GM18502 (cell line): ENCODE measurements around the gene CCDC127.

ENCODE experiments used
- ATAC-seq: cut with Tn5 transposase; IDR thresholded peaks from one replicate; pipeline ENCODE4 v1.9.1; 2021; ENCODE audit warnings: mild to moderate bottlenecking; ENCODE audit not compliant: unreplicated experiment, poor library complexity

CCDC127 gene

DNA sequence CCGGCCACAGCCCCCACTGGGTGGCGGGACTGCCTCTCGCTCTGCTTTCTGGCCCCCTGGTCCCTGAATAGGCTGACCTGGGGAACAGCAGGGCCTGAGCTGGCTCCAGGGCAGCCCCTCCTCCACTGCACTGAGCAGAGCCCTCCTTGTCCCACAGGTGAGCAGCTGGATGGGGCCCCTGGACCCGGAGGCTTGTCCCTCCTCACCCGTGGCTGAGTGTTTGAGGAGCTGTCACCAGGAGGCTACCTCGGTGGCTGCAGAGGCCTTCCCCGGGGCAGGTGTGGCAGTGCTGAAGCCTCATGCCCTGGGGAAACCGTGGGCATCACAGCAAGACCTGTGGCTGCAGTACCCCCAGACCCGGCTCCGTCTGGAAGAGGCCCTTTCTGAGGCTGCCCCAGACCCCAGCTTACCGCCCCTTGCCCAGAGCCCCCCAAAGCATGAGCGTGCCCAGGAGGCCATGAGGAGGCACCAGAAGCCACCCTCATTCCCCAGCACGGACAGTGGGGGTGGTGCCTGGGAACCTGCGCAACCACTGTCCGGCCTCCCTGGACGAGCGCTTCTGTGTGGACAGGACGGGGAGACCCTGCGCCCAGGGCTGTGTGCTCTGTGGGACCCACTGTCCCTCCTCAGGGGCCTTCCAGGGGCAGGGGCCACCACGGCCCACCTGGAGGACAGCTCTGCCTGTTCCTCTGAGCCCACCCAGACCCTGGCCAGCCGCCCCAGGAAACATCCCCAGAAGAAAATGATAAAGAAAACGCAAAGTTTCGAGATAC lies 55.2 kb downstream of the CCDC127 start:
- ATAC-seq, result no peak

DNA sequence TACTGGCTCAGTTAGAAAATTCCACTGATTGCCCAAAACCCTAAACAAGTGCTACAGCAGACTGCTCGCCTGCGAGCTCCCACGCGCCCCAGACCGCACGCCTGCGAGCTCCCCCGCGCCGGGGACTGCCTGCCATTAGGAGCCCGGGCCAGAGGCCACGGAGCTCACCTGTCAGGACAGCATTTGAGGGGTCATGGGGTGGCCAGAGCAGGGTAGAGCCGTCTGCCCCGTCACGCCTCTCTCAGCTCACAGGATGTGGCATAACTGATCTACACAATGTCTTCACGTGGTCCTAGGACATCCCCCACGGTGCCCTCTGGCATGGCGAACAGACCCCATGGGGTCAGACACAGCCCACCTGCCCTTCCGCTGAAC lies 55.8 kb downstream of the CCDC127 start:
- ATAC-seq, result no peak

DNA sequence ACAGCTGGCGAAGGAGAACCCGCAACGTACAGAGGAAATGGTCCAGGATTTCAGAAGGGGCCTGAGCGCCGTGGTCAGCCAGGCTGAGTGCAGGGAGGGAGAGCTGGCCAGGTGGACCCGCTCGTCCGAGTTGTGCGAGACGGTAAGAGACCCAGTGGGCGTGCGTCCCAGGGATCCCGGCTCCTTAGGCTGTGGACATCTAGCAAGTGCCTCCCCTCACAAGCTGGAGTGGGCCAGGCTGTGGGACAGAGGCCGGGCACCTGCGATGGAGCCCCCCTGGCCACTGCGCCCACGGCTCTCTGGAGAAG lies 56.2 kb downstream of the CCDC127 start:
- no peak for ATAC-seq

DNA sequence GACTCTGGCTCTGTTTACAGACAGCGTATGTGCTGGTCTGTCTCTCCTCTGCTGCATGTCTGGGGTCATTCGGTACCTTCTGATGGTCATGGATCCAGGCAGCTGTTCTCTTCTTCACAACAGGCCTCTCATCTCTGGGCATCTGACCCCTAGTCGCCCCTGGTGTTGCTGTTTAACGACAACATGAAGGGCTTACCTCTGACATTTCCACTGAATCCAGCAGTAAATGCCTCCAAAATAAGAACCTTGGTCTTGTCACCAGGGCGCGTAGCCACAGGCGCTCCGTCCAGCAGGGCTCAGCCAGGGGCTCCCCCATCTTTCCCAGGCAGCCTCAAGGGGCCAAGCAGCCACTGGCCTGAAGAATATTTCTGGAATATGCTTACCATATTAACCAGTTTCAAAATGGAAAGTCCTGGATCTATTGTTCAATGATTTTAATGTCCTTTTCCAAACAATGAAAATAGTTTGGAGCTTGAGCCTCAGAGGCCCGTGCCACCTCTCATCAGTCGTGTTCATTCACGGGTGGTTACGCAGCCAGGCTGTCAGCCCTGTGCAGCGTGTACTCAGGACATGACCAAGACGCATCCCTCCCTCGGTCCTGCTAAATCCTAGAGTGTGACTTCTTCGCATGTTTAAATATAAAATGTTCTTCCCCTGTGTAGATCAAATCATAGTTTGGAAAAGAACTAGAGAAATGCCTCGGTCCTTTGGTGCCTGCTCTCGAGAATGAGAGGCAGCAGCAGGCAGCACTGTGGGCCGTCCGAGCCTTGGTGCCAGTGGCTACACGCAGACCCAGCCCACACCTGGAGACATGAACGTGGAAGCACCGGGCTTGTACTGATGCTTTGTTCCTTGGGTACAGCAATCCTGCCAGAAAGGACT lies 56.8 kb downstream of the CCDC127 start:
- no peak for ATAC-seq

DNA sequence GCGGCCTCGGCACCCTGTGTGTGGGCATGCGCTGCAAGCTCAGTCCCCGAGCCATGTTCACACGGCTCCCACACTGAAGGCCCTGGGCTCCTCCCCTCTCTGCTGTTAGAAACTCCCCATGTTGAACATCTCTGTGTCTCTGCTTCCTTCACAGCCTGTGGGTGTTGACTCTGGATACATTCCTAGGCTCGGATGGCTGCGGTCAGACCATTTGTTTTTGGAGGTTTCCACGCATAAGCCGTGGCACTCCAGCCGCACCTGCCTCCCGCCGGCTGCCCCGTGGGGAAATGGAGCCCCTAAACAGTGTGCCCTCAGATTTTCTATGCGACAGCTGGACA lies 57.8 kb downstream of the CCDC127 start:
- no peak for ATAC-seq

DNA sequence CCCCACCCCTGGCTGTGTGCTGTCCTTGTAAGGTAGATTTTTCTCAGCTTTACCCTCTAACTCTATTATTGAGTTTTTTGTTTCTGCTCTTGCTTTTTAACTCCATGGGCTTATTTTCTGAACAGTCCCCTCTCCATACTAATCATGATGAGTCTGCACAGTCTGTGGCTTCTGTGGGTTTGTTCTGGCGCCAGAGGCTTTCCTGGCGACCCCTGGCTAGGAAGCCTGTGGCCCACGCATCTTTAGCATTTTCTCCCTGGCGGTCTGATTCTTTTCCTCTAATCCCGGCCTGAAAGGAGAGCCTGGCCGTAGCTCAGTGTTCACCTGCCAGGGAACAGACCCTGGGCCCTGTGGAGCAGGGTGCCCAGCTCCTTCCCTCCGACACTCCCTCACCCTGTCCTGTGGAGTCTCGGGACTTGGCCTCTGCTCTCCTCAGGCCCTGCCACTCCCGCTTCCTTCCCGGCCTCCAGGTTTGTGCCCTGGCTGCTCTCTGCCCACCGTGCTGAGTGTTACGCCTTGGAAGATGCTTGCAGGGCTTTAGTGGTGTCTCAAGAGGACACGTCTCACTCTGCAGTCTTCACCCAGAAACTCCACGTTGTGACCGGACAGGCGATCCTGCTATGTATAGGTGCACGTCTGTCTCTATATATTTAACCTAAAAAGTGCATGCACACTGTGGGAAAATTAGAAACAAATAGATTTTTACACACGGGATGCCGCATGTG lies 58.3 kb downstream of the CCDC127 start:
- no peak for ATAC-seq

DNA sequence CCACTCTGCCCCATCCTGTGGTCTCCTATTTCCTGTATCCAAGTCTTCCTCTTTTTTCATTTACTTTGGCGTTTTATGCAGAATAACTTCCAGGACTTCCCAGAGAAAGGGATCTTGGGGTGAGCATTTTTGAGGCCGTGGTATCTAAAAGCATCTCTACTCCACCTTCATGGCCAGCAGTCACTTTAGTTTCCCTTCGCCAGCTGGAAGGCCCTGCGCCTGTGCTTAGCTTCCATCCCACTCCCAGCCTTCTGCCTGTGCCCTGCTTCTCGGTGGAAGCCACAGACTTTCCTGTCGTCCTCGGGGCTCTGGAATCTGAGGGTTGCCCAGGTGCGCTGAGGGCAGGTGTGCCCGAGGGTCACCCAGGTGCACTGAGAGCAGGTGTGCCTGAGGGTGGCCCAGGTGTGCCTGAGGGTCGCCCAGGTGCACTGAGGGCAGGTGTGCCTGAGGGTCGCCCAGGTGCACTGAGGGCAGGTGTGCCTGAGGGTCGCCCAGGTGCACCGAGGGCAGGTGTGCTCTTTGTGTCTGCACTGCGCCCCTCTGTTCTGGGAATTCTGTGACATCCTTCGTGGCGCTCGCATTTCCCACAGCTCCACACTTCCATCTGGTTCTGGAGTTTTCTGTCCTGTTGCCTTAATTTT lies 59.0 kb downstream of the CCDC127 start:
- no peak for ATAC-seq

DNA sequence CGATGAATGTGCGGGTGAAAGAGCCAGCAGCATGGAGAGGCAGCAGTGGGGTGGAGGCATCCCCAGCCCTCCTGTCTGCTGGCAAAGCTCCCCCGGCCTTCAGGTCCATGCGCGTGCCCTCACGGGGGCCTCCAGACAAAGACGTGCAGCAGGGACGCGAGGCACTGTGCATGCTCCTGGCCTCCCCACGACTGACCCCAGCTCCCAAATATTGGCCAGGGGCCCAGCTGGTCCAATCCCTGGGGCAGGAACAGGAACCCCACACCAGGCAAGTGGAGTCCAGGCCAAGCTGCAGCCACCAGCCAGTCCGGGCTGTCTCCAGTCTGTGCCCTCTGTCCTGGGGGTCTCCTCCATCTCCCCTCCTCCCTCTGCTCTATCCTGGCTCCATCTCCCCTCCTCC lies 60.2 kb downstream of the CCDC127 start:
- ATAC-seq, result no peak

DNA sequence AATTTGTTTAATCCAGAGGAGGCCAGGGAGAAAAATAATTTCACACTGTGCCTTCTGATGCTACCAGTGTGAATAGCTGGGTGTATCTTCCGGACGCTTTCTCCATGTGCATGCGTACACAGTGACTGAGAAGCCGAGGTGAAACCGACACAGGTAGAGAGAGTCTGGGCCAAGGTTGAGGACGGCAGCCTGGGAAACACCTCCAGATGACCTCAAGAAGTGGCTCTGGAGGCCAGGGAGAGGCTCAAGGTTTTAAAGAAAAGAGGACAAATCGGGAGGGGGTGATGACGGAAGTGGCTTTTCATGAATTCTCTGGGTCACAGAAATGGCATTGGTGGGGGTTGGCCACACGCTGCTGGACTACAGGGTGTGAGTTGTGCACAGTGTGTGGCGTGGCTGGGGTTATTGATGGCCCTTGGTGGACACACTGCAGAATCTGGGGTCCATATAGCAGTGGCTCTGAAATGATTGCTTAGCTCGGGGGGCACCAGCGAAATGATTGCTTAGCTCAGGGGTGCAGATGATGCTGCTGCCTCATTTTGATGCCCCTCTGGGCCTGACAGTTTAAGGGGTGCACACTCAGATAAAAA lies 60.7 kb downstream of the CCDC127 start:
- ATAC-seq, result no peak

DNA sequence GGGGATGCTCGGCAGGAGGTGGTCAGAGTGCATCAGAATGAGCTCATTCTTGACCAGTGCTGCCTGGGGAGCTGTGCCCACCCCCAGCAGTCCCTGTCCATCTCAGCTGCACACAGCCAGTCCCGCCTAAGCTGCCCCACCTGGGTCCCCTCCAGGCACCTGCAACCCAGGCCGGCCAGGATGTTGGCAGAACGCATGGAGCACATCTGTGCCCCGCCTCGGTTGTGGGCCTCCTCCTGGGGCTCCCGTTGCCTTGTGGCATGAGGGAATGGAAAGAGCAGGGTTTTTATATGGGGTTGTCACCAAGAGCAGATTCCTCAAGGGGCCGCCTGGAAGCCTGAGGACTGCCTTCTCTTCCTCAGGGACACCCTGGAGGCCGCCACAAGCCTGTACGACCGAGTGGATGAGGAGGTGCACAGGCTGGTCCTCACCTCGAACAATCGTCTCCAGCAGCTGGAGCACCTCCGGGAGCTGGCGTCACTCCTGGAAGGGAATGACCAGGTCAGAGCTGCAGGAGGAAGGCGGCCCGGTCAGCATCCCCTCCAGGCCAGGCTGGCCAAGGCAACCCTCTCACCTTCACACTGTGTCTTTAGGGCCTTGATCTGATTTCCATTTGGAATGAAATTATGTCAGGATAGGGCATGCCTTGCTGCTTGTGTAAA lies 61.4 kb downstream of the CCDC127 start:
- no peak for ATAC-seq

DNA sequence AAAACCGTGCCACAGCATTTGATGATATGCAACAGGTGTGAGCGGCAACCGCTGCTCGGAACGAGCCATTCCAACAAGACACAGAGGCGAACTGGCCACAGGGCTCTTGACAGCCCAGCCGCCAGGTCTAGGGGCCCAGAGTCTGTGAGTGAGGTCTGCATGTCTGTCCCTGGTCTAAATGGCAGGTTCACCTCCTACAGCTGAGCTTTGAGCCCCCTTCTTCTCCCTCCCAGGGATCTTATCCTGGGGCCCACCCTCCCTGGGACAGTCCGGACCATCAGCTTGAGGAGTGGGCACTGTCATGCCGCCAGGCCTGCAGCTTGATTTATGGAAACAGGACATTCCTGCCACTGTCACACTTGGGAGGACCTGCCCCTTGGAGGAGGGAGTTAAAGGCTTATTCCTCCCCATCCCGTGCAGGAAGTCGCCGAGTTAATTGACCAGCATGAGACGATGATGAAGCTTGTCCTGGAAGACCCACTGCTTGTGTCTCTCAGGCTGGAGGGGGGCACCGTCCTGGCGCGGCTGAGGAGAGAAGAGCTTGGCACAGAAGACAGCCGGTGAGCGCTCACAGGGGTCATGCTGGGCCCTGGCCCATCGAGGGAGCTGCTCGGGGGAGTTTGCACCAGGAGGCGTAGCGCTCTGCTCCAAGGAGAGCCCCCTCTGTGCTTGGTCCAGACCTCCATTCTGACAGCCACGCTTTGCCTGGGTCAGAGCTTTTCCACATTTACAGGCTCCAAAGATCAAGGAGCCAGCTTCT lies 62.1 kb downstream of the CCDC127 start:
- no peak for ATAC-seq

DNA sequence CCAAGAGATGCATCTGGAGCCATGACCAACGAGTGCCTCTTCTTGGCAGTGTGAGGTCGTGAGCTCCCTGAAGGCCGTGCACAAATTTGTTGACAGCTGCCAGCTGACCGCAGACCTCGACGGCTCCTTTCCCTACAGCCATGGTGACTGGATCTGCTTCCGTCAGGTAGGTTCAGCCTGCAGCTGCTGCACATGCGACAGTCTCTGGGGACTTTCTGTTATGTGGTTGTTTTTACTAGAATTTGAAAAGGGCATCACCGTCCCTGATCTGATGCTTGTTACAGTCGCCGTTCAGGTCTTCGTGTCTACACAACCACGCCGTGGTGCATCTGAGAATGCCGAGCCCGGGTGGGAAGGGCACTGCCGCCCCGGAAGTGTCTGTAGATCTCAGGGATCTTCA lies 63.1 kb downstream of the CCDC127 start:
- ATAC-seq, result no peak

DNA sequence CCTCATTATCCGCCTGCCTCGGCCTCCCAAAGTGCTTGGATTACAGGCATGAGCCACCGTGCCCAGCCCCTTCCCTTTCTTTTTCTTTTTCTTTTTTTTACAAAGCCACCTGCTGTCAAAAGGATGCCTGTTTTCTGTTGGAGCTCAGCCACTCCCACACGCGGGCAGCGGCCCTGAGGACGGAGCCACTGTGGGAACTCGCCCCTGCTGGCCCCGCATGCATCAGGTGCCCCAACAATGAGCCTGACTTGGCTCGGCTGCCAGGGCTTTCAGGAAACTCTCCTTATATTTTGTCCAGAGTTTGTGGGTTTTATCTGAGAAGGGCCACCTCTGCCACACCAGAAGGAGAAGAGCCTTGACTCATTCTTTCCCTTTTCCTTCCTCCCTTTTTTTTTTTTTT lies 63.7 kb downstream of the CCDC127 start:
- ATAC-seq, result no peak

DNA sequence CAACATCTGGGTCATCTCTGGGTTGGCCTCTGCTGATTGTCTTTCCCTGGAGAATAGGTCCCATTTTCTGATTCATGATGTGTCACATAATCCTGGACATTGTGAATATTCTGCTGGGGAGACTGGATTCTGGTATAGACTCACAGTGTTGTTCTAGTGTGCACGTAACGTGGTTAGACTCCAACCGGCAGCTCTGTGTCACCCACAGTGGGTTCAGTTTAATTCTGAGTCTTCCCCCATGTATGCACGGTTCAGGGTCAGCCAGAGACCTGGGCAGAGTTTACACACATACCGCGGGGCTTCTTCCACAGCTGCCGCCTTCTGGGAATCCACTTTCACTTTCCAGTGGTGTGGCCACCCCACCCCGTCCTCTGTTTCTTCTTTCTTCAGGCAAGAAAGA lies 64.7 kb downstream of the CCDC127 start:
- ATAC-seq, result no peak

DNA sequence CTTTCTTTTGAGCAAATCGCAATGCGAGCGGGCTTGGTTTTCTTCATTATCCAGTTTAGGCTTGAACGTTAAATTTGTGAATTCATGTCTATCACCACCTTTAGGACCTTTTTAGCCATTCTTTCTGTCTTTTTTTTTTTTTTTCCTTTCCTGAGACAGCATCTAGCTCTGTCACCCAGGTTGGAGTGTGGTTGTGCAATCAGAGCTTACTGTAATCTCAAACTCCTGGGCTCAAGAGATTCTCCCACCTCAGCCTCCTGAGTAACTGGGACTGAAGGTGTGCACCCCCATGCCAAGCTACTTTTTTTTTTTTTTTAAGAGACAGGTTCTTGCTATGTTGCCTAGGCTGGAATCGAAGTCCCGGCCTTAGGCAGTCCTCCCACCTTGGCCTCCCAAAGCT lies 65.9 kb downstream of the CCDC127 start:
- ATAC-seq, result no peak

DNA sequence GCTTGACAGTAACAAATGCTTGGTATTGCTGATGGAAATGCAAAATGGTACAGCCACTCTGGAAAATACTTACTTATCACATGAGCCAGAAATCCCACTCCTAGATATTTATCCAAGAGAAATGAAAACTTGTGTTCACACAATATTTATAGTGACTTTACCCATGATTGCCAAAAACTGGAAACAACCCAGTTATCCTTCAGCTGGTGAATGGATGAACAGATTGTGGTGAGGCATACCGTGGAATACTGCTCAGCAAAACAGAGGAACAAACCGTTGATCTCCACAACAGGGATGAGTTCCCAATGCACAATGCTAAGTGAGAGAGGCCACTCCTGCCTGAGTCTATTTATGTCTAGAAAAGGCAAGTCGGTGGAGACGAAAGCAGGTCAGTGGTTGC lies 67.2 kb downstream of the CCDC127 start:
- no peak for ATAC-seq

DNA sequence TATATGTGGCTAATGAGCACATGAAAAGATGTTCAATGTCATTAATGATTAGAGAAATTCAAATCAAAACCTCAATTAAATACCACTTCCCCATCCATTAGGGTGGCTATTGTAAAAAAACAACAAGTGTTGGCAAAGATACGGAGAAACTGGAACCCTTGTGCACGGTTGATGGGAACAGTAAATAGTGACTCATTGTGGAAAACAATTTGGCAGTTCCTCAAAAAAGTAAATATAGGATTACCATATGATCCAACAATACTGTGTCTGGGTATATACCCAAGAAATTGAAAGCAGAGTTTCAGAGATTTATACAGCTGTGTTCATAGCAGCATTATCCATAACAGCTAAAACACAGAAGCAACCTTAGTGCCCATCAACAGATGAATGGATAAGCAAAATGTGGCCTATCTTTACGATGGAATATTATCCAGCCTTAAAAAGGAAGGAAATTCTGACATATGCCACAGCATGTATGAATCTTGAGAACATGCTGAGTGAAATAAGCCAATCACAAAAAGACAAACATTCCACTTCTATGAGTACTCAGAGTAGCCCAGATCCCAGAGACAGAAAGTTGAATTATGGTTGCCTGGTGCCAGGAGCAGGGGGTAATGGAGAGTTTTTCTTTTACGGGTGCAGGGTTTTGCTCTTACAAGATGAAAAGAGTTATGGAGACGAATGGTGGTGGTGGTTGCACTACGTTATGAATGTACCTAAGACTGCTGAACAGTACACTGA lies 68.0 kb downstream of the CCDC127 start:
- ATAC-seq, result no peak

DNA sequence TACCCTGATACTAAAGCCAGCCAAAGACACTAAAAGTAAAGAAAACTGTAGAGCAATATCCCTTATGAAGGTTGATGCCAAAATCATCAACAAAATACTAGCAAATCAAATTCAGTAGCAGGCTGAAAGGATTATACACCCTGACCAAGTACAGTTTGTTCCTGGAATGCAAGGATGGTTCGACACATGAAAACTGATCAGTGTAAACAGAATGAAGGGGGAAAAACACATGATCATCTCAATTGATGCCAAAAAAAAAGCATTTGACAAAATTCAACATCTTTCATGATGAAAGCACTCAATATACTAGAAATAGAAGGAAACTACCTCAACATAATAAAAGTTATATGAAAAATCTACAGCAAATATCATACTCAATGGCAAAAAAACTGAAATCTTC lies 70.2 kb downstream of the CCDC127 start:
- no peak for ATAC-seq
